Measurements from ENCODE around the gene GRIK3. TPM values are rescaled to one million over a fixed set of nuclear protein-coding genes. Genes with fewer than 3 reads are reported as not detected.

The GRIK3 gene
- polyA plus RNA-seq, 1 donor (not counting 4 experiments of a cell fraction or from before 2014, with no cell fraction given), result not detected

DNA sequence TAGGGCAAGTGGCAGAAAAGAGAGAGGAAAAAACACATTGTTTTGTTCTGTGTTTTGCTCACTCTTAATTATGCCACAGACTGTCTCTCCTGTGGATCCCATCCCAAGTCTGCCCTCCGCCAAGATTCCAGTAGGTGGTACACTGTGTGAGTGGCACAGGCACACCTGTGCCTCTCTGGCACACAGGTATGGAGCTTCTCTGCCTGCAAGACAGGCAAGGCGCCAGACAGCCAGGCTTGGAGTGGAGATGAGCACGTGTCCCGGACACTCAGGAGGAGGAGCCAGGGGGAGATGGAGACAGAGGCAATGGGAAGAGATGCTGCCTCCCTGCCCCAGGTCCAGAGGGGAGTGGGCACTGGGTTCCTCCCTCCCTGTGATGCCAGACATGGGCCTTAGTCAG is 6.5 kb upstream of the GRIK3 start:
- H3K9me1 ChIP-seq (ENCODE audit: control insufficient read depth, extremely low read depth, insufficient read depth, low read length), result no peaks in the 10 kb centered on the region
- no peak overlapping the region for H3K27ac ChIP-seq (ENCODE audit: control insufficient read depth, insufficient read depth, low read length)
- H3K9me3 ChIP-seq (ENCODE audit: control insufficient read depth, low read depth, low read length), result no peaks in the 10 kb centered on the region
- TF ChIP-seq, protein P1, sequence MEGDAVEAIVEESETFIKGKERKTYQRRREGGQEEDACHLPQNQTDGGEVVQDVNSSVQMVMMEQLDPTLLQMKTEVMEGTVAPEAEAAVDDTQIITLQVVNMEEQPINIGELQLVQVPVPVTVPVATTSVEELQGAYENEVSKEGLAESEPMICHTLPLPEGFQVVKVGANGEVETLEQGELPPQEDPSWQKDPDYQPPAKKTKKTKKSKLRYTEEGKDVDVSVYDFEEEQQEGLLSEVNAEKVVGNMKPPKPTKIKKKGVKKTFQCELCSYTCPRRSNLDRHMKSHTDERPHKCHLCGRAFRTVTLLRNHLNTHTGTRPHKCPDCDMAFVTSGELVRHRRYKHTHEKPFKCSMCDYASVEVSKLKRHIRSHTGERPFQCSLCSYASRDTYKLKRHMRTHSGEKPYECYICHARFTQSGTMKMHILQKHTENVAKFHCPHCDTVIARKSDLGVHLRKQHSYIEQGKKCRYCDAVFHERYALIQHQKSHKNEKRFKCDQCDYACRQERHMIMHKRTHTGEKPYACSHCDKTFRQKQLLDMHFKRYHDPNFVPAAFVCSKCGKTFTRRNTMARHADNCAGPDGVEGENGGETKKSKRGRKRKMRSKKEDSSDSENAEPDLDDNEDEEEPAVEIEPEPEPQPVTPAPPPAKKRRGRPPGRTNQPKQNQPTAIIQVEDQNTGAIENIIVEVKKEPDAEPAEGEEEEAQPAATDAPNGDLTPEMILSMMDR (optimal IDR thresholded peaks at IDR 0.05 in 1 of 3, IDR thresholded peaks at IDR 0.05 in 1 of 3, conservative IDR thresholded peaks at IDR 0.05 in 1 of 3; ENCODE audit: extremely low read depth in 1 of 3, insufficient read depth in 2 of 3, low read length in 3 of 3), result no peak
- no peak for TF ChIP-seq EZH2 (IDR thresholded peaks at IDR 0.05; ENCODE audit: low read length)
- FAIRE-seq (no peak), DNase-seq (ENCODE audit: low read depth, low spot score) (no peak)
- H3K4me1 ChIP-seq (ENCODE audit: control insufficient read depth, extremely low read depth, insufficient read depth, low read length), result no peaks in the 10 kb centered on the region
- no peaks in the 10 kb centered on the region for H4K20me1 ChIP-seq (ENCODE audit: control insufficient read depth, extremely low read depth, insufficient read depth, low read length)
- H3K9ac ChIP-seq (ENCODE audit: control insufficient read depth, extremely low read depth, insufficient read depth, low read length), result no peak overlapping the region
- H3K4me3 ChIP-seq (ENCODE audit: control insufficient read depth in 2 of 3, extremely low read depth in 1 of 3, insufficient read depth in 2 of 3, low read depth in 1 of 3, low read length in 3 of 3), result no peak overlapping the region
- H3K36me3 ChIP-seq (ENCODE audit: control insufficient read depth in 2 of 2, extremely low read depth in 1 of 2, insufficient read depth in 2 of 2, low read length in 2 of 2), result no peaks in the 10 kb centered on the region
- dilution Hi-C loops (cut with MboI; ENCODE audit: extremely low pct_ligation_motif_present, low sequenced_read_pairs), result no loop called here
- H3K79me2 ChIP-seq (ENCODE audit: control insufficient read depth, insufficient read depth, low read length), result no peaks in the 10 kb centered on the region
- no peak overlapping the region for H2AFZ ChIP-seq (ENCODE audit: control insufficient read depth, low read length)
- H3K27me3 ChIP-seq (ENCODE audit: control insufficient read depth, extremely low read depth, insufficient read depth, low read length), result peaks cover 28% of the 10 kb centered on the region
- no peak overlapping the region for H3K4me2 ChIP-seq (ENCODE audit: control insufficient read depth, extremely low read depth, insufficient read depth, low read depth, low read length)

DNA sequence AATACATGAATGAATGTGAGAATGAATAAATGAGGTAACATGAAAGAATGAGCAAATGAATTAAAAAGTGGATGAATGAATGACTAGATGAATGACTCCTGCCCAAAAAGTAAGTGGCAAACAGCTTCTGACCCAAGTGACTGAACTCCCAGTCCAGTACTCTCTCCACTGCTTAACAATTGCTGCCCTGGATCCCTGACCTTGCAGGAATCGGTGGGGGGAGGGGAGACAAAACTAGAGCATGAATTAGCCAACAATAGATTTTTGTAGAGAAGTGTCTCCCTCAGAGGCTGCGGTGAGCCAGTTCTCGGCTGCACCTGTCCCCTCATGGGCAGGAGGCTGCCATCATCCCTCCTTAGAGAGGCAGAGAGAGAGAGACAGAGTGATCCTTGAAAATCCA is 5.9 kb upstream of the GRIK3 start:
- dilution Hi-C loops (cut with MboI; ENCODE audit: extremely low pct_ligation_motif_present, low sequenced_read_pairs), result no loop called here
- Histone ChIP-seq H3K27ac (ENCODE audit: control insufficient read depth, insufficient read depth, low read length) (no peak overlapping the region), H3K27me3 (ENCODE audit: control insufficient read depth, extremely low read depth, insufficient read depth, low read length) (peaks cover 33% of the 10 kb centered on the region), H3K9me3 (ENCODE audit: control insufficient read depth, low read depth, low read length) (no peaks in the 10 kb centered on the region), H4K20me1 (ENCODE audit: control insufficient read depth, extremely low read depth, insufficient read depth, low read length) (no peaks in the 10 kb centered on the region), H3K36me3 (ENCODE audit: control insufficient read depth in 2 of 2, extremely low read depth in 1 of 2, insufficient read depth in 2 of 2, low read length in 2 of 2) (no peaks in the 10 kb centered on the region), H2AFZ (ENCODE audit: control insufficient read depth, low read length) (no peak overlapping the region), H3K4me2 (ENCODE audit: control insufficient read depth, extremely low read depth, insufficient read depth, low read depth, low read length) (no peak overlapping the region), H3K79me2 (ENCODE audit: control insufficient read depth, insufficient read depth, low read length) (no peaks in the 10 kb centered on the region), H3K4me3 (ENCODE audit: control insufficient read depth in 2 of 3, extremely low read depth in 1 of 3, insufficient read depth in 2 of 3, low read depth in 1 of 3, low read length in 3 of 3) (no peak overlapping the region), H3K4me1 (ENCODE audit: control insufficient read depth, extremely low read depth, insufficient read depth, low read length) (no peaks in the 10 kb centered on the region), H3K9ac (ENCODE audit: control insufficient read depth, extremely low read depth, insufficient read depth, low read length) (no peak overlapping the region), H3K9me1 (ENCODE audit: control insufficient read depth, extremely low read depth, insufficient read depth, low read length) (no peaks in the 10 kb centered on the region)
- no peak for DNase-seq (ENCODE audit: low read depth, low spot score)
- no peak for FAIRE-seq
- TF ChIP-seq EZH2 (IDR thresholded peaks at IDR 0.05; ENCODE audit: low read length), result no peak
- TF ChIP-seq, protein P1 (optimal IDR thresholded peaks at IDR 0.05 in 1 of 3, IDR thresholded peaks at IDR 0.05 in 1 of 3, conservative IDR thresholded peaks at IDR 0.05 in 1 of 3; ENCODE audit: extremely low read depth in 1 of 3, insufficient read depth in 2 of 3, low read length in 3 of 3), result no peak
